Neural cell (in vitro differentiated cells): ENCODE measurements around the gene NDUFV1. TPM values are rescaled to one million over a fixed set of nuclear protein-coding genes. Genes with fewer than 3 reads are reported as not detected.

ENCODE experiments used
- H2AFZ ChIP-seq: fragments of 200-600, 300-800 bp; sonication (generic), shearing (Covaris generic); 2 replicates; pipeline ENCODE4 v1.6.0; 2014; ENCODE audit warnings: low read depth, mild to moderate bottlenecking, antibody characterized with exemption, low read length, moderate library complexity
- H3F3A ChIP-seq: fragments of 200-600 bp; shearing (Covaris generic); 2 replicates; pipeline ENCODE4 v1.6.1; 2016; ENCODE audit warnings: mild to moderate bottlenecking, moderate library complexity, mixed read lengths, antibody characterized with exemption, low read length; ENCODE audit not compliant: insufficient read depth, poor library complexity, severe bottlenecking
- H3K27ac ChIP-seq: fragments of 200-600, 300-800 bp; sonication (generic), shearing (Covaris generic); 2 replicates; pipeline ENCODE4 v1.5.1; 2014; ENCODE audit warnings: mild to moderate bottlenecking, low read length, moderate library complexity
- H3K27me3 ChIP-seq: fragments of 300-800, 200-600 bp; sonication (generic), shearing (Covaris generic); 2 replicates; pipeline ENCODE4 v1.6.0; 2014; ENCODE audit warnings: mild to moderate bottlenecking, low read depth, low read length, moderate library complexity; ENCODE audit not compliant: insufficient read depth
- H3K36me3 ChIP-seq: fragments of 300-800, 200-600 bp; sonication (generic), shearing (Covaris generic); 2 replicates; pipeline ENCODE4 v1.5.1; 2014; ENCODE audit warnings: mild to moderate bottlenecking, antibody characterized with exemption, low read length, moderate library complexity; ENCODE audit not compliant: insufficient read depth
- H3K4me2 ChIP-seq: fragments of 300-800, 200-600 bp; sonication (generic), shearing (Covaris generic); 2 replicates; pipeline ENCODE4 v1.6.0; 2014; ENCODE audit warnings: mild to moderate bottlenecking, low read length
- H3K4me3 ChIP-seq: fragments of 300-800, 200-600 bp; sonication (generic), shearing (Covaris generic); 2 replicates; pipeline ENCODE4 v1.5.1; 2014; ENCODE audit warnings: mild to moderate bottlenecking, low read length, moderate library complexity
- H3K79me2 ChIP-seq: fragments of 200-600 bp; shearing (Covaris generic); replicated peaks from 2 replicates; pipeline ENCODE4 v1.6.0; 2014; ENCODE audit warnings: mild to moderate bottlenecking, low read length, moderate library complexity; ENCODE audit not compliant: insufficient read depth
- H3K9ac ChIP-seq: fragments of 300-800, 200-600 bp; sonication (generic), shearing (Covaris generic); 2 replicates; pipeline ENCODE4 v1.6.1; 2016; ENCODE audit warnings: mild to moderate bottlenecking, low read length, mixed read lengths
- H3K9me2 ChIP-seq: fragments of 200-600 bp; shearing (Covaris generic); 2 replicates; pipeline ENCODE4 v1.6.1; 2016; ENCODE audit warnings: mild to moderate bottlenecking, low read length, mixed read lengths; ENCODE audit not compliant: insufficient read depth
- H3K9me3 ChIP-seq: fragments of 200-600, 300-800 bp; sonication (generic), shearing (Covaris generic); 2 replicates; pipeline ENCODE4 v1.6.1; 2016; ENCODE audit warnings: mild to moderate bottlenecking, mixed run types, low read length, moderate library complexity, mixed read lengths
- H4K20me1 ChIP-seq: fragments of 200-600 bp; shearing (Covaris generic); 2 replicates; pipeline ENCODE4 v1.6.1; 2016; ENCODE audit warnings: mild to moderate bottlenecking, mixed run types; ENCODE audit not compliant: insufficient read depth
- CTCF ChIP-seq: fragments of 450-650 bp; IDR thresholded peaks from 2 replicates; pipeline ENCODE4 v1.5.1; 2014; ENCODE audit warnings: antibody characterized with exemption, mild to moderate bottlenecking, moderate library complexity; ENCODE audit not compliant: poor library complexity, severe bottlenecking
- EP300 ChIP-seq: fragments of 450-650 bp; conservative IDR thresholded peaks from 2 replicates; pipeline ENCODE4 v1.6.1; 2014; ENCODE audit warnings: antibody characterized with exemption, mild to moderate bottlenecking, moderate library complexity; ENCODE audit not compliant: poor library complexity, severe bottlenecking
- EZH2 ChIP-seq: fragments of 200-600, 300-800 bp; shearing (Covaris generic), sonication (generic); IDR thresholded peaks from 2 replicates; pipeline ENCODE4 v1.6.1; 2014; ENCODE audit warnings: antibody characterized with exemption, low read length, borderline replicate concordance, mild to moderate bottlenecking; ENCODE audit not compliant: insufficient read depth, poor library complexity, severe bottlenecking
- MXI1 ChIP-seq: fragments of 450-650 bp; conservative IDR thresholded peaks from 2 replicates; pipeline ENCODE4 v1.6.1; 2014; ENCODE audit warnings: antibody characterized with exemption, mild to moderate bottlenecking; ENCODE audit not compliant: poor library complexity, severe bottlenecking
- POLR2AphosphoS5 ChIP-seq: IDR thresholded peaks from 2 replicates; pipeline ENCODE4 v1.6.1; 2012
- RAD21 ChIP-seq: fragments of 450-650 bp; conservative IDR thresholded peaks from 2 replicates; pipeline ENCODE4 v1.6.1; 2014; ENCODE audit warnings: antibody characterized with exemption, mild to moderate bottlenecking, moderate library complexity
- REST ChIP-seq: IDR thresholded peaks from 2 replicates; pipeline ENCODE4 v1.6.1; 2012; ENCODE audit warnings: borderline replicate concordance
- SMC3 ChIP-seq: fragments of 450-650 bp; conservative IDR thresholded peaks from 2 replicates; pipeline ENCODE4 v1.6.1; 2014; ENCODE audit warnings: antibody characterized with exemption, mild to moderate bottlenecking, moderate library complexity; ENCODE audit not compliant: poor library complexity
- TAF1 ChIP-seq: IDR thresholded peaks from 2 replicates; pipeline ENCODE4 v1.6.1; 2012; ENCODE audit warnings: low read depth
- polyA plus RNA-seq: library from polyadenylated mRNA; depleted of rRNA; stranded (reverse); fragments of >200 nt; gene quantifications from 2 replicates; pipeline ENCODE4 v1.2.3, GENCODE V29; 2014

Gene NDUFV1
- polyA plus RNA-seq, 1 donor from 2014 or later, result 393 TPM

- H3K27me3 ChIP-seq, result no peaks in the 10 kb centered on the region
- no peak overlapping the region for H3K9ac ChIP-seq
- H3K9me3 ChIP-seq, result no peaks in the 10 kb centered on the region
- no peaks in the 10 kb centered on the region for H4K20me1 ChIP-seq
- no peak overlapping the region for H3K27ac ChIP-seq
- H3K36me3 ChIP-seq, result no peaks in the 10 kb centered on the region
- no peaks in the 10 kb centered on the region for H3K79me2 ChIP-seq
- H2AFZ ChIP-seq, result no peak overlapping the region
- H3K4me3 ChIP-seq, result no peak overlapping the region
- H3F3A ChIP-seq, result no peaks in the 10 kb centered on the region
- no peaks in the 10 kb centered on the region for H3K9me2 ChIP-seq
- H3K4me2 ChIP-seq, result no peak overlapping the region
- no peak for TF ChIP-seq CTCF
- no peak for TF ChIP-seq TAF1
- no peak for TF ChIP-seq POLR2AphosphoS5
- no peak for TF ChIP-seq RAD21
- no peak for TF ChIP-seq MXI1
- no peak for TF ChIP-seq SMC3
- no peak for TF ChIP-seq EP300
Measured at GRCh38 chr11:67614730-67615714, 8.3 kb downstream of the NDUFV1 start.

- no peaks in the 10 kb centered on the region for H4K20me1 ChIP-seq
- H2AFZ ChIP-seq, result no peak overlapping the region
- H3K36me3 ChIP-seq, result no peaks in the 10 kb centered on the region
- no peak overlapping the region for H3K4me2 ChIP-seq
- H3K27me3 ChIP-seq, result no peaks in the 10 kb centered on the region
- no peaks in the 10 kb centered on the region for H3K9me2 ChIP-seq
- H3K9me3 ChIP-seq, result no peaks in the 10 kb centered on the region
- no peak overlapping the region for H3K9ac ChIP-seq
- H3K4me3 ChIP-seq, result no peak overlapping the region
- H3F3A ChIP-seq, result no peaks in the 10 kb centered on the region
- no peaks in the 10 kb centered on the region for H3K79me2 ChIP-seq
- no peak for TF ChIP-seq EZH2
- TF ChIP-seq MXI1, result no peak
- no peak overlapping the region for H3K27ac ChIP-seq
Measured at GRCh38 chr11:67615728-67616430, 9.1 kb downstream of the NDUFV1 start.

GRCh38 chr11:67616431-67617242, 9.9 kb downstream of the NDUFV1 start:
- H3K9ac ChIP-seq, result no peak overlapping the region
- no peak overlapping the region for H3K4me3 ChIP-seq
- H4K20me1 ChIP-seq, result no peaks in the 10 kb centered on the region
- no peak for TF ChIP-seq MXI1
- TF ChIP-seq CTCF, result no peak
- TF ChIP-seq POLR2AphosphoS5, result no peak
- TF ChIP-seq TAF1, result no peak
- no peak for TF ChIP-seq REST
- TF ChIP-seq EZH2, result no peak
- TF ChIP-seq EP300, result no peak
- TF ChIP-seq RAD21, result no peak
- TF ChIP-seq SMC3, result no peak
- H2AFZ ChIP-seq, result no peak overlapping the region
- H3K9me3 ChIP-seq, result no peaks in the 10 kb centered on the region
- H3K27me3 ChIP-seq, result no peaks in the 10 kb centered on the region
- H3K79me2 ChIP-seq, result no peaks in the 10 kb centered on the region
- H3K36me3 ChIP-seq, result no peaks in the 10 kb centered on the region
- no peaks in the 10 kb centered on the region for H3K9me2 ChIP-seq
- no peak overlapping the region for H3K4me2 ChIP-seq
- H3K27ac ChIP-seq, result no peak overlapping the region
- H3F3A ChIP-seq, result no peaks in the 10 kb centered on the region
